ENCODE results near the gene C9orf85.

DNA sequence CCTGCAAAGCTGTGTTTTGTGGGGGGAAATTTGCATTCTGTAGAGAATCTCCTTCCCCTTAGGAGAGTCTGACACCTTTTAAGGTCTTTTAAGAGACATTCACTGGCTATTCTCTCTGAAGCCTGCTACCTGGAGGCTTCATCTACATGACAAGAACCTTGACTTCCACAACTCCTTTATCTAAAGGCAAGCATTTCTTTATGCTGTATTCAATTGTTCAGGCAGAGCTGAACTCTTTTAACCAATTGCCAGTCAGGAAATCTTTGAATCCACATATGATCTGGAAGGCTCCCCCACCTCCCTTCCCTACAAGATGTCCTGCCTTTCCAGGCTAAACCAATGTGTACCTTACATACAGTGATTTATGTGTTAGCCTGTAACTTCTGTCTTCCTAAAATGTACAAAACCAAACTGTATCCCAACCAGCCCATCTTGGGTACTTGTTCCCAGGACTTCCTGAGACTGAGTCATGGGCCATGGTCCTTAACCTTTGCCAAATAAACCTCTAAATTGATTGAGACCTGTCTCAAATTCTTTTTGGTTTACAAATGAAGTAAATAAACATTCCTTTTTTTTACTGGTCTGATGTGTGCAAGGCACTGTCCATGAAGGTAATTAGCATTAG is 9.9 kb downstream of the C9orf85 start:
- no peak for TF ChIP-seq POLR2AphosphoS5 (IDR thresholded peaks at IDR 0.05)
- TF ChIP-seq, protein P1, sequence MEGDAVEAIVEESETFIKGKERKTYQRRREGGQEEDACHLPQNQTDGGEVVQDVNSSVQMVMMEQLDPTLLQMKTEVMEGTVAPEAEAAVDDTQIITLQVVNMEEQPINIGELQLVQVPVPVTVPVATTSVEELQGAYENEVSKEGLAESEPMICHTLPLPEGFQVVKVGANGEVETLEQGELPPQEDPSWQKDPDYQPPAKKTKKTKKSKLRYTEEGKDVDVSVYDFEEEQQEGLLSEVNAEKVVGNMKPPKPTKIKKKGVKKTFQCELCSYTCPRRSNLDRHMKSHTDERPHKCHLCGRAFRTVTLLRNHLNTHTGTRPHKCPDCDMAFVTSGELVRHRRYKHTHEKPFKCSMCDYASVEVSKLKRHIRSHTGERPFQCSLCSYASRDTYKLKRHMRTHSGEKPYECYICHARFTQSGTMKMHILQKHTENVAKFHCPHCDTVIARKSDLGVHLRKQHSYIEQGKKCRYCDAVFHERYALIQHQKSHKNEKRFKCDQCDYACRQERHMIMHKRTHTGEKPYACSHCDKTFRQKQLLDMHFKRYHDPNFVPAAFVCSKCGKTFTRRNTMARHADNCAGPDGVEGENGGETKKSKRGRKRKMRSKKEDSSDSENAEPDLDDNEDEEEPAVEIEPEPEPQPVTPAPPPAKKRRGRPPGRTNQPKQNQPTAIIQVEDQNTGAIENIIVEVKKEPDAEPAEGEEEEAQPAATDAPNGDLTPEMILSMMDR (IDR thresholded peaks at IDR 0.05; ENCODE audit: poor library complexity, severe bottlenecking): no peak

Measured in neural cell (in vitro differentiated cells).